Fibroblast of lung (primary cell): ENCODE results near the gene CES3.

Source experiments
- CTCF ChIP-seq, 2 donors: IDR thresholded peaks in 1 of 2; conservative IDR thresholded peaks in 1 of 2; 1 replicate in 1 of 2; 2 replicates in 1 of 2; pipeline ENCODE4 v1.5.1; 2011 to 2012; ENCODE audit warnings: low read length in 2 of 2, control low read depth in 1 of 2, inconsistent platforms in 1 of 2, low read depth in 1 of 2, mild to moderate bottlenecking in 1 of 2
- EZH2 ChIP-seq: IDR thresholded peaks from 2 replicates; pipeline ENCODE4 v1.5.1; 2012; ENCODE audit warnings: low read length, control low read depth, mild to moderate bottlenecking; ENCODE audit errors: missing control alignments

- TF ChIP-seq EZH2 (no peak), CTCF (conservative IDR thresholded peaks at IDR 0.05 in 1 of 2, IDR thresholded peaks at IDR 0.05 in 1 of 2; ENCODE audit: low read depth in 1 of 2, low read length in 2 of 2) (no peak)
Measured at GRCh38 chr16:66917741-66918140, 43.3 kb upstream of the CES3 start.
